ENCODE measurements around the gene C10orf62. TPM values are rescaled to one million over a fixed set of nuclear protein-coding genes. Genes with fewer than 3 reads are reported as not detected.

C10orf62 gene
- total RNA-seq, 1 donor from 2014 or later = not detected

DNA sequence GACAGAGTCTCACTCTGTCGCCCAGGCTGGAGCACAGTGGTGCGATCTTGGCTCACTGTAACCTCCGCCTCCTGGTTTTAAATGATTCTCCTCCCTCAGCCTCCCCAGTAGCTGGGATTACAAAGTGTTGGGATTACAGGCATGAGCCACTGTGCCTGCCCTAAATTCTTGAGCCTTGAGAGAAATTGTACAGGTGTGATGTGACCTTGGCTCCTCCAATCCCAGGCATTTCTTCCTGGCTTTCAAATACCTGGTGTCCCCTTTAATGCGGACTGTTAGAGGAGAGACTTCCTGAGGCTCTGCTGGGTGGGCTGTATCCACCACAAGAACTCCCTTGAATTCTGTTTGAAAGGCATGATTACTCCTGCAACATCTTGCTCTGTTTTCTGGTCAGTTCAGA, 28.8 kb downstream of the C10orf62 start:
- H3K4me1 Mint-ChIP-seq (ENCODE audit: low read depth) = no peaks in the 10 kb centered on the region
- H3K27me3 Mint-ChIP-seq (ENCODE audit: low read depth) = no peaks in the 10 kb centered on the region
- no peak for DNase-seq (ENCODE audit: low spot score)
- no peak overlapping the region for H3K4me3 Mint-ChIP-seq (ENCODE audit: unreplicated experiment)
- no peak overlapping the region for H3K27ac Mint-ChIP-seq (ENCODE audit: unreplicated experiment)
- TF ChIP-seq, protein P1, sequence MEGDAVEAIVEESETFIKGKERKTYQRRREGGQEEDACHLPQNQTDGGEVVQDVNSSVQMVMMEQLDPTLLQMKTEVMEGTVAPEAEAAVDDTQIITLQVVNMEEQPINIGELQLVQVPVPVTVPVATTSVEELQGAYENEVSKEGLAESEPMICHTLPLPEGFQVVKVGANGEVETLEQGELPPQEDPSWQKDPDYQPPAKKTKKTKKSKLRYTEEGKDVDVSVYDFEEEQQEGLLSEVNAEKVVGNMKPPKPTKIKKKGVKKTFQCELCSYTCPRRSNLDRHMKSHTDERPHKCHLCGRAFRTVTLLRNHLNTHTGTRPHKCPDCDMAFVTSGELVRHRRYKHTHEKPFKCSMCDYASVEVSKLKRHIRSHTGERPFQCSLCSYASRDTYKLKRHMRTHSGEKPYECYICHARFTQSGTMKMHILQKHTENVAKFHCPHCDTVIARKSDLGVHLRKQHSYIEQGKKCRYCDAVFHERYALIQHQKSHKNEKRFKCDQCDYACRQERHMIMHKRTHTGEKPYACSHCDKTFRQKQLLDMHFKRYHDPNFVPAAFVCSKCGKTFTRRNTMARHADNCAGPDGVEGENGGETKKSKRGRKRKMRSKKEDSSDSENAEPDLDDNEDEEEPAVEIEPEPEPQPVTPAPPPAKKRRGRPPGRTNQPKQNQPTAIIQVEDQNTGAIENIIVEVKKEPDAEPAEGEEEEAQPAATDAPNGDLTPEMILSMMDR (IDR thresholded peaks at IDR 0.05) = no peak
- H3K9me3 Mint-ChIP-seq (ENCODE audit: low read depth) = no peaks in the 10 kb centered on the region
- peaks cover 6% of the 10 kb centered on the region for H3K36me3 Mint-ChIP-seq (ENCODE audit: low read depth)

DNA sequence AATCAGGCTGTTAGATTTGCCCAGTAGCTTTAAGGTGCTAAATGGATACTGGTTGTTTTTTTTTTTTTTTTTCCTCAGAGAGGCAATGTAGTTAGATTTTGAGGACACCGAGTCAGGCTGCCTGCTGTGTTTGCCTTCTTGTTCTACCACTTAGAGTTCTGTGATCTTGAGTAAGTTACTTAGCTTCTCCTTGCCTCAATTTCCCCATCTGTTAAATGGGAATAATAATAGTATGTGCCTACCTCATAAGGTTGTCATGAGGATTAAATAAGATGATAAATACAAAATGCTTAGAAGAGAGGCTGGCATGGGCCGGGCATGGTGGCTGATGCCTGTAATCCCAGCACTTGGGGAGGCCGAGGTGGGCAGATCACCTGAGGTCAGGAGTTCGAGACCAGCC, 29.2 kb downstream of the C10orf62 start:
- Mint-ChIP-seq H3K4me1 (ENCODE audit: low read depth) (no peaks in the 10 kb centered on the region), H3K9me3 (ENCODE audit: low read depth) (no peaks in the 10 kb centered on the region), H3K36me3 (ENCODE audit: low read depth) (peaks cover 6% of the 10 kb centered on the region), H3K27me3 (ENCODE audit: low read depth) (no peaks in the 10 kb centered on the region), H3K27ac (ENCODE audit: unreplicated experiment) (no peak overlapping the region), H3K4me3 (ENCODE audit: unreplicated experiment) (no peak overlapping the region)
- TF ChIP-seq, protein P1 (IDR thresholded peaks at IDR 0.05) = no peak
- no peak for DNase-seq (ENCODE audit: low spot score)

DNA sequence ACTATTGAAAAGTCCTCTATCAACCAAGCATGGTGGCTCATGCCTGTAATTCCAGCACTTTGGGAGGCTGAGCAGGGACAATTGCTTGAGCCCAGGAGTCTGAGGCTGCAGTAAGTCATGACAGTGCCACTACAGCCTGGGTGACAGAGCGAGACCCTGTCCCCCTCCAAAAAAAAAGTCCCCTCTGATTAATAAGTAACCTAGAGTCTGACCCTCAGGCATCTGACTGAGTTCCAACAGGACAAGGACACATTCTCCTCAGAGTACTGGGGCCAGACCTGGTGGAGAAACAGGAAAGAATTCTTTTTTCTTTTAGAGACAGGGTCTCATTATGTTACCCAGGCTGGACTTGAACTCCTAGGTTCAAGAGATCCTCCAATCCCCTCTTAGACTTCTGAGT, 33.8 kb downstream of the C10orf62 start:
- Mint-ChIP-seq H3K27me3 (ENCODE audit: low read depth) (no peaks in the 10 kb centered on the region), H3K27ac (ENCODE audit: unreplicated experiment) (no peak overlapping the region), H3K4me1 (ENCODE audit: low read depth) (no peaks in the 10 kb centered on the region), H3K36me3 (ENCODE audit: low read depth) (no peaks in the 10 kb centered on the region), H3K9me3 (ENCODE audit: low read depth) (no peaks in the 10 kb centered on the region), H3K4me3 (ENCODE audit: unreplicated experiment) (no peak overlapping the region)
- TF ChIP-seq, protein P1 (IDR thresholded peaks at IDR 0.05) = no peak
- DNase-seq (ENCODE audit: low spot score) = no peak

DNA sequence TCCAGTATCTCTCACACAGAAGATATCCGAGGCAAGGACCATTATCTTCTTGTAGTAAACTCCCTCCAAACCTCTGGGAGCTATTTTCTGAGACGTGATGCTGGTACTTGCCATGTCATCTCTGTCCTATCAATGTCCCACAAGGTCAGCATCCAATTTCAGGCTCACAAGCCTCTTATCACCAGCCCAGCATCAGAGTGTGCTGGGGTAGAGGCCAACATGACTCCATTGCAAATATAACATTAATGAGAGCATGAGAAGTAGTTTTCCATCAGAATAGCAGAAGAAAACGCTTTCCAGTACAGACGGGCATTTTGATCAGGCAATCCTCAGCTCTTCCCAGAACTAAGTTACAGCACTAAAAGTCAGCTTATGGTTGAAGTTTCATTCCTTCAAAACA, 38.2 kb downstream of the C10orf62 start:
- no peak overlapping the region for H3K27ac Mint-ChIP-seq (ENCODE audit: unreplicated experiment)
- H3K36me3 Mint-ChIP-seq (ENCODE audit: low read depth) = no peaks in the 10 kb centered on the region
- peaks cover 5% of the 10 kb centered on the region for H3K4me1 Mint-ChIP-seq (ENCODE audit: low read depth)
- no peaks in the 10 kb centered on the region for H3K27me3 Mint-ChIP-seq (ENCODE audit: low read depth)
- no peak overlapping the region for H3K4me3 Mint-ChIP-seq (ENCODE audit: unreplicated experiment)
- no peaks in the 10 kb centered on the region for H3K9me3 Mint-ChIP-seq (ENCODE audit: low read depth)
- TF ChIP-seq, protein P1 (IDR thresholded peaks at IDR 0.05) = no peak
- no peak for DNase-seq (ENCODE audit: low spot score)

DNA sequence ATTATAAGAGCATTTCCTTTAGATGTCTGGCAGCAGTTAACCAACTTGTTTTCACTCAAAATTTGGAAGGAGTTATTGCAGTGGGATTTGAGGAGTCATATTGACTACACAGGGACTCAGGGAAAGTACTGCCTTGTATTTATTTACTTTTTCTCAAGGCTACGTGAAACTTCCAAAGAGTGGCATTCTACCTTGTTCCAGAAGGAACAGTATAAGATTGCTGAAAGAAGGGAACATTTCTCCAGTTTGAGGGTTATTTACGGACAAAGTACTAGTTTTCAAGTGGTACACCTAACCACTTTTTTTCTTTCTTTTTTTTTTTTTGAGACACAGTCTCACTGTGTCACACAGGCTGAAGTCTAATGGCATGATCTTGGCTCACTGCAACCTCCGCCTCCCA, 38.7 kb downstream of the C10orf62 start:
- Mint-ChIP-seq H3K27ac (ENCODE audit: unreplicated experiment) (no peak overlapping the region), H3K4me3 (ENCODE audit: unreplicated experiment) (no peak overlapping the region), H3K27me3 (ENCODE audit: low read depth) (no peaks in the 10 kb centered on the region), H3K9me3 (ENCODE audit: low read depth) (no peaks in the 10 kb centered on the region), H3K4me1 (ENCODE audit: low read depth) (peaks cover 8% of the 10 kb centered on the region), H3K36me3 (ENCODE audit: low read depth) (peaks cover under 1% of the 10 kb centered on the region)
- TF ChIP-seq, protein P1 (IDR thresholded peaks at IDR 0.05) = no peak
- DNase-seq (ENCODE audit: low spot score) = no peak
